ENCODE measurements around the gene MAGIX. TPM values are rescaled to one million over a fixed set of nuclear protein-coding genes. Genes with fewer than 3 reads are reported as not detected.

The MAGIX gene
- total RNA-seq, 1 donor from 2014 or later = 3.1 TPM

DNA sequence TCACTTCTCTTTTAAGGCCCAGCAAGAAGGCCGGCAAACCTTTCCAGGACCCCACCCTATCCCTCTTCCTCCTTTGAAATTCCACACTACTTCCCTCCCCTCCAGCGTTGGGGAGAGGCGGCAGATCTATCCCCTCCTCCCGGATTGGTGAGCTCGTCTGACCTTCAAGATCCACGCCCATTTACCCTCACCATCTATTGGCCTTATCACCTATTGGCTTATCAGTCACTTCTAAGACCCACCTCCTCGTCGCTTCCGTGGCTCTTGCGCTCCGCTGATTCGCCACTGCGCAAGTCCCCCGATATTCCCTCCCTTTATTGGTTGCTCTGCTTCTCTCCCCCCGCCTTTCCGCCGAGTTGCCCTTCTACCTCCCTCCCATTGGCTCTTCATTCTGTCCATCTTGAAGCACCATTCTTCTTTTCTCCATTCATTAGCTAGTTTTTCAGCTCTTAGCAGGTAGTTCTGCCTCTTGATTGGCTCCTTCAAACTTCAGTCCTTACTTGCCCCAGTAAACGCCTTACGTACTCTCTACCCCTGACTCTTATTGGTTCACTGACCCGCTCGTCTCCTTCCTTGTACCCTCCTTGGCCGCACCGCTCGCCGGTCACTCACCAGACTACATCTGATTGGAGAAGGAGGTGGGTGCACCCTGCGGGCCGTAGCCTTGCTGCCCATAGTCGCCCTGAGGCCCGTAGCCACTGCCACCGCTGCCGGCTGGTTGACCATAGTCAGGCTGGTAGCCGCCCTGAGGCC, 28.4 kb downstream of the MAGIX start:
- peak; percentile 65 for DNase-seq (ENCODE audit: low spot score, unreplicated experiment)
- Mint-ChIP-seq H3K27me3 (no peaks in the 10 kb centered on the region), H3K27ac (peak overlapping the region; percentile 87), H3K4me1 (ENCODE audit: low read depth) (peaks cover 6% of the 10 kb centered on the region), H3K36me3 (ENCODE audit: insufficient read depth) (peaks cover 1% of the 10 kb centered on the region), H3K9me3 (ENCODE audit: low read depth) (peaks cover 8% of the 10 kb centered on the region), H3K4me3 (ENCODE audit: low read depth) (peak overlapping the region; percentile 78)
- no peak for TF ChIP-seq CTCF (IDR thresholded peaks at IDR 0.05; ENCODE audit: unreplicated experiment)

- Mint-ChIP-seq H3K27me3 (no peaks in the 10 kb centered on the region), H3K4me3 (ENCODE audit: low read depth) (peak overlapping the region; percentile 78), H3K36me3 (ENCODE audit: insufficient read depth) (peaks cover 1% of the 10 kb centered on the region), H3K4me1 (ENCODE audit: low read depth) (peaks cover 5% of the 10 kb centered on the region), H3K27ac (peak overlapping the region; percentile 87), H3K9me3 (ENCODE audit: low read depth) (peaks cover 12% of the 10 kb centered on the region)
- DNase-seq (ENCODE audit: low spot score, unreplicated experiment) = no peak
- no peak for TF ChIP-seq CTCF (IDR thresholded peaks at IDR 0.05; ENCODE audit: unreplicated experiment)
These were observed 29.0 kb downstream of the MAGIX start for GRCh38 chrX:49191574-49192011.

DNA sequence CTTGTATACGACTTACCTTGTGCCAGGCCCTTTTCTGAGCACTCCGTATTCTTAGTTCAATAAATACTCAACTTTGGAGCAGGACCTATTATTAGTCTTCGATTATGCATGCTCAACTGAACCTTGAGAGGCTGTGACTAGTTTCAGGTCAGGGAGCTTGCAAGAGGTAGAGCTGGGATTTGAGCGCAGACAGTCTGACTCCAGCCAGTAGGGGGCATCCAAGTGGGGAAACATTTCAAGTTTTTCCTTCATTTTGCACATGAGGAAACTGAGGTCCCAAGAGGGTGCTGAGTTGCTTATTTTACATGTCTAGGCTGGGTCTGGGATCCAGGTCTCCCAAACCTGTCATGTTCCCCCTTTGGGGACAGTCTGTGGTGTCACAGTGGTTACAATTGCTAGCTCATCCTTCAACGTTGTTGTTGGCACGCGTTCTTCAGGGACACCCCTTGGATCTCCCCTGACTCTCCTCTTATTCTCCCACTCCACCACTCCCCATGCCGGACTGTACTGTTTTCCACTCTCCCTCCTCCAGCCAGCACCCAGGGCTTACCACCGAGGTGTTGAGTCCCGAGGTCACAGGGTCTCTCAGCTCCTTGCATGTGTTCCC, 30.3 kb downstream of the MAGIX start:
- peaks cover 12% of the 10 kb centered on the region for H3K9me3 Mint-ChIP-seq (ENCODE audit: low read depth)
- no peak for DNase-seq (ENCODE audit: low spot score, unreplicated experiment)
- H3K4me3 Mint-ChIP-seq (ENCODE audit: low read depth) = peak overlapping the region; percentile 57
- peak; percentile 59 for TF ChIP-seq CTCF (IDR thresholded peaks at IDR 0.05; ENCODE audit: unreplicated experiment)
- H3K4me1 Mint-ChIP-seq (ENCODE audit: low read depth) = peaks cover 5% of the 10 kb centered on the region
- H3K36me3 Mint-ChIP-seq (ENCODE audit: insufficient read depth) = peaks cover 1% of the 10 kb centered on the region
- H3K27me3 Mint-ChIP-seq = peaks cover 6% of the 10 kb centered on the region
- H3K27ac Mint-ChIP-seq = no peak overlapping the region

DNA sequence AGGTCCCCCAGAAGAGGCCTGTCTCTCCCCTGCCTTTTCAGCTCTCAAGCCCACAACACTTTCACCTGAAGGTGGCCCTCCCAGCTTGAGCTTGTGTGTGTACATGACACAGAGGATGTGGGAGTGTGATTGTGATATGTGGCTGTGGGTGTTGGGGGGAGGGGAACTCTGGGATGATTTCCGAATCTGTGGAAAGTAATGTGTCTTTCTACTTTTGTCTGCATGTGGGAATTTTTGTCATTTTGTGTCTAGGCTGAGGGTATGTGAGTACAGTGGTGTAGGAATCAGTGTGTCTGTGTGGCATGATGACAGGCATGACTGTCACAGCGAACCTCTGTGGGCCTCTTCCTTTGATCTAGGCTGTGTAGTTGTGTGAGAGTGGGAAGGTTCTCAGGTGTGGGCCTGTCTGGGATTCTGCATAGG, 31.0 kb downstream of the MAGIX start:
- no peak overlapping the region for H3K4me3 Mint-ChIP-seq (ENCODE audit: low read depth)
- no peak overlapping the region for H3K27ac Mint-ChIP-seq
- TF ChIP-seq CTCF (IDR thresholded peaks at IDR 0.05; ENCODE audit: unreplicated experiment) = no peak
- no peak for DNase-seq (ENCODE audit: low spot score, unreplicated experiment)
- peaks cover 5% of the 10 kb centered on the region for H3K4me1 Mint-ChIP-seq (ENCODE audit: low read depth)
- H3K27me3 Mint-ChIP-seq = peaks cover 13% of the 10 kb centered on the region
- H3K36me3 Mint-ChIP-seq (ENCODE audit: insufficient read depth) = peaks cover 1% of the 10 kb centered on the region
- H3K9me3 Mint-ChIP-seq (ENCODE audit: low read depth) = peaks cover 19% of the 10 kb centered on the region

DNA sequence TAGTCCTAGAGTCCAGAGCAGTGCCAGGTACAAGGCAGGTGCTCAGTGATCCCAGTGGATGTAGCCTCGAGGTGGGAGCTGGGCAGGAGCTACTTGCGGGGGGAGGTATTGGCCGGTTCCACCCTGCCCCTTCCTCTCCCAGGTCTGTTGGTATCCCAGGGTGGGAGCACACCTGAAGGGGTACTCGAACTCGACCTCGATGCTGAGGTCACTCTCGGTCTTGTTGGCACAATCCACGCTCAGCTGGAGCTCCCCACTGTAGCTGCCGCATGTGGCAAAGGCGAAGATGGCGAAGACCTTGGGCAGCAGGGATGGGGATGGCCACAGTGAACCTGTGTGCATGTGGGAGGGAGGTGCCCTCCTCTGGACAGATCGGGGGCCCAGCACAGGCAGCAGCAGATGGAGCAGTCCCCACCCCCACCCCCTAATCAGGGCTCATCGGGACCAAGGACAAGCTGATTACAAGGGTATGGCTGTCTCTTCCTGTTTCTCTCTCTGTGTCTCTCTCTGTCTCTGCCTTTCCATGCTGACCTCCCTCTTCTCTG, 35.1 kb downstream of the MAGIX start:
- TF ChIP-seq CTCF (IDR thresholded peaks at IDR 0.05; ENCODE audit: unreplicated experiment) = no peak
- peaks cover 2% of the 10 kb centered on the region for H3K4me1 Mint-ChIP-seq (ENCODE audit: low read depth)
- H3K36me3 Mint-ChIP-seq (ENCODE audit: insufficient read depth) = no peaks in the 10 kb centered on the region
- H3K27me3 Mint-ChIP-seq = peaks cover 17% of the 10 kb centered on the region
- peaks cover 22% of the 10 kb centered on the region for H3K9me3 Mint-ChIP-seq (ENCODE audit: low read depth)
- DNase-seq (ENCODE audit: low spot score, unreplicated experiment) = no peak
- no peak overlapping the region for H3K27ac Mint-ChIP-seq
- no peak overlapping the region for H3K4me3 Mint-ChIP-seq (ENCODE audit: low read depth)

All from progenitor cell of endocrine pancreas (in vitro differentiated cells).